H1 (cell line): ENCODE data around the gene HDAC8. TPM values are rescaled to one million over a fixed set of nuclear protein-coding genes. Genes with fewer than 3 reads are reported as not detected.

Experiments used
- CTCF ChIA-PET: fragments of 300-600 bp; sonication (Branson Sonifier 250); formaldehyde crosslinking; loops from one replicate; lab custom pipeline; 2021; ENCODE audit not compliant: partially characterized antibody; lab: Charles Lee
- POLR2A ChIA-PET: fragments of 300-600 bp; sonication (Branson Sonifier 250); formaldehyde crosslinking; loops from one replicate; lab custom pipeline; 2021; ENCODE audit warnings: inconsistent platforms; ENCODE audit not compliant: partially characterized antibody; lab: Charles Lee
- DNase-seq, 2 experiments: peaks; one replicate each; pipeline versions ENCODE4 v3.0.0 to v3.0.0-alpha.2; 2010 to 2022; ENCODE audit warnings: low spot score in 2 of 2, low read depth in 1 of 2, mixed read lengths in 1 of 2
- FAIRE-seq: peaks from 2 replicates; lab custom pipeline; 2011; peaks lifted over from hg19 to GRCh38; lab: Jason Lieb, UNC
- H2AFZ ChIP-seq: 2 replicates; pipeline ENCODE4 v1.8.1; 2012; ENCODE audit warnings: low read length, inconsistent platforms
- H2AK5ac ChIP-seq: 2 replicates; pipeline ENCODE4 v1.6.1; 2013; ENCODE audit warnings: low read depth, low read length
- H2BK120ac ChIP-seq: replicated peaks from 2 replicates; pipeline ENCODE3; 2013; ENCODE audit warnings: low read depth, low read length, inconsistent platforms
- H2BK12ac ChIP-seq: 2 replicates; pipeline ENCODE4 v1.6.1; 2013; ENCODE audit warnings: low read depth, low read length
- H2BK15ac ChIP-seq: 2 replicates; pipeline ENCODE4 v1.6.1; 2013; ENCODE audit warnings: low read length
- H2BK20ac ChIP-seq: 2 replicates; pipeline ENCODE4 v1.6.1; 2013; ENCODE audit warnings: low read length
- H2BK5ac ChIP-seq: 2 replicates; pipeline ENCODE4 v1.6.1; 2013; ENCODE audit warnings: low read depth, low read length
- H3K14ac ChIP-seq: 2 replicates; pipeline ENCODE4 v1.6.1; 2013; ENCODE audit warnings: inconsistent platforms; ENCODE audit not compliant: insufficient read length
- H3K18ac ChIP-seq: 2 replicates; pipeline ENCODE4 v1.6.1; 2013; ENCODE audit warnings: low read length; ENCODE audit errors: extremely low read depth
- H3K23ac ChIP-seq: 2 replicates; pipeline ENCODE4 v1.6.1; 2013; ENCODE audit warnings: inconsistent platforms; ENCODE audit not compliant: insufficient read length
- H3K23me2 ChIP-seq: 2 replicates; pipeline ENCODE4 v1.6.1; 2013; ENCODE audit warnings: low read depth, low read length
- H3K27ac ChIP-seq: 2 replicates; pipeline ENCODE4 v1.6.1; 2011; ENCODE audit warnings: low read depth, low read length, inconsistent platforms
- H3K27me3 ChIP-seq, 4 experiments: replicated peaks in 1 of 4; 1 replicate in 1 of 4; 2 replicates in 3 of 4; pipeline versions ENCODE4 v1.6.1 to v1.8.1; 2011 to 2013; ENCODE audit warnings: low read length in 3 of 4, mild to moderate bottlenecking in 3 of 4, inconsistent platforms in 2 of 4, mixed read lengths in 2 of 4, moderate library complexity in 1 of 4; ENCODE audit not compliant: control insufficient read depth in 3 of 4, insufficient read depth in 3 of 4; ENCODE audit errors: extremely low read depth in 1 of 4
- H3K36me3 ChIP-seq, 4 experiments: 2 replicates each; pipeline versions ENCODE4 v1.6.1 to v1.8.1; 2011 to 2013; ENCODE audit warnings: mild to moderate bottlenecking in 4 of 4, low read length in 3 of 4, moderate library complexity in 2 of 4, control low read depth in 1 of 4, inconsistent platforms in 1 of 4; ENCODE audit not compliant: insufficient read depth in 4 of 4, control insufficient read depth in 2 of 4
- H3K4ac ChIP-seq: replicated peaks from 2 replicates; pipeline ENCODE3; 2013; ENCODE audit warnings: low read length, low read depth, mixed read lengths, inconsistent platforms; ENCODE audit not compliant: insufficient read length
- H3K4me1 ChIP-seq, 4 experiments: replicated peaks in 1 of 4; 1 replicate in 1 of 4; 2 replicates in 3 of 4; pipeline versions ENCODE4 v1.6.1 to v1.8.1; 2011 to 2013; ENCODE audit warnings: low read length in 3 of 4, inconsistent platforms in 2 of 4, mixed read lengths in 1 of 4; ENCODE audit not compliant: insufficient read depth in 4 of 4, control insufficient read depth in 3 of 4
- H3K4me2 ChIP-seq, 2 experiments: 2 replicates each; pipeline versions ENCODE4 v1.6.1 to v1.8.1; 2011 to 2013; ENCODE audit warnings: low read depth in 2 of 2, low read length in 2 of 2, control low read depth in 1 of 2, inconsistent platforms in 1 of 2, mild to moderate bottlenecking in 1 of 2; ENCODE audit not compliant: insufficient read depth in 1 of 2
- H3K4me3 ChIP-seq, 4 experiments: fragments of 200-600, 300-600 bp in 1 of 4; sonication (generic), shearing (Covaris generic), sonication (Bioruptor Twin) in 1 of 4; 2 replicates each; pipeline versions ENCODE4 v1.5.1 to v1.8.1; 2011 to 2016; ENCODE audit warnings: low read length in 4 of 4, low read depth in 3 of 4, control low read depth in 2 of 4, inconsistent platforms in 2 of 4, mild to moderate bottlenecking in 2 of 4, mixed read lengths in 1 of 4, moderate library complexity in 1 of 4; ENCODE audit not compliant: insufficient read depth in 2 of 4; ENCODE audit errors: extremely low read depth in 1 of 4
- H3K56ac ChIP-seq: replicated peaks from 2 replicates; pipeline ENCODE3; 2013; ENCODE audit warnings: low read depth, mild to moderate bottlenecking, mixed read lengths, low read length, inconsistent platforms; ENCODE audit not compliant: insufficient read length
- H3K79me1 ChIP-seq: 2 replicates; pipeline ENCODE4 v1.6.1; 2013; ENCODE audit warnings: low read depth, low read length, control low read depth
- H3K79me2 ChIP-seq, 2 experiments: 2 replicates each; pipeline versions ENCODE4 v1.6.1 to v1.8.1; 2012 to 2013; ENCODE audit warnings: low read length in 2 of 2, mild to moderate bottlenecking in 2 of 2, inconsistent platforms in 1 of 2; ENCODE audit not compliant: insufficient read depth in 2 of 2, control insufficient read depth in 1 of 2
- H3K9ac ChIP-seq, 4 experiments: replicated peaks in 1 of 4; 1 replicate in 1 of 4; 2 replicates in 3 of 4; pipeline versions ENCODE4 v1.6.1 to v1.8.1; 2011 to 2013; ENCODE audit warnings: low read depth in 3 of 4, low read length in 3 of 4, control low read depth in 2 of 4, mild to moderate bottlenecking in 2 of 4, moderate library complexity in 2 of 4, inconsistent platforms in 1 of 4; ENCODE audit errors: extremely low read depth in 1 of 4
- H3K9me3 ChIP-seq, 2 experiments: 2 replicates each; pipeline versions ENCODE4 v1.6.1 to v1.8.1; 2012 to 2013; ENCODE audit warnings: mild to moderate bottlenecking in 2 of 2, moderate library complexity in 2 of 2, control low read depth in 1 of 2, inconsistent platforms in 1 of 2, low read depth in 1 of 2, low read length in 1 of 2, mixed read lengths in 1 of 2; ENCODE audit not compliant: insufficient read depth in 2 of 2
- H4K20me1 ChIP-seq, 2 experiments: replicated peaks in 1 of 2; 2 replicates each; pipeline versions ENCODE3 to v1.8.1; 2011 to 2013; ENCODE audit warnings: inconsistent platforms in 2 of 2, low read length in 2 of 2, mild to moderate bottlenecking in 1 of 2; ENCODE audit not compliant: insufficient read depth in 2 of 2, control insufficient read depth in 1 of 2
- H4K5ac ChIP-seq: 2 replicates; pipeline ENCODE4 v1.6.1; 2013; ENCODE audit warnings: low read length, low read depth, mixed read lengths, inconsistent platforms; ENCODE audit not compliant: insufficient read length
- H4K8ac ChIP-seq: 2 replicates; pipeline ENCODE4 v1.8.0; 2013; ENCODE audit warnings: mild to moderate bottlenecking, moderate library complexity, low read length, inconsistent platforms; ENCODE audit not compliant: insufficient read depth; ENCODE audit errors: extremely low read depth
- H4K91ac ChIP-seq: replicated peaks from 2 replicates; pipeline ENCODE3; 2013; ENCODE audit warnings: low read length, mixed read lengths, inconsistent platforms; ENCODE audit not compliant: insufficient read length
- BCL11A ChIP-seq, 2 experiments: IDR thresholded peaks; one replicate each; pipeline ENCODE4 v1.6.1; 2011; ENCODE audit warnings: low read depth in 2 of 2, low read length in 2 of 2, mild to moderate bottlenecking in 2 of 2
- CHD2 ChIP-seq: IDR thresholded peaks from 2 replicates; pipeline ENCODE4 v1.6.1; 2012; ENCODE audit warnings: low read length, improper control_type of control experiment
- NRF1 ChIP-seq: IDR thresholded peaks from 2 replicates; pipeline ENCODE4 v1.6.1; 2011; ENCODE audit warnings: mild to moderate bottlenecking, low read depth, low read length, improper control_type of control experiment
- POLR2AphosphoS5 ChIP-seq: IDR thresholded peaks from 2 replicates; pipeline ENCODE4 v1.6.1; 2011; ENCODE audit warnings: low read depth, low read length
- SP2 ChIP-seq: IDR thresholded peaks from 2 replicates; pipeline ENCODE4 v1.6.1; 2012; ENCODE audit warnings: mild to moderate bottlenecking, low read length, inconsistent platforms
- YY1 ChIP-seq: IDR thresholded peaks from 2 replicates; pipeline ENCODE4 v1.6.1; 2011; ENCODE audit warnings: low read depth, mild to moderate bottlenecking, low read length
- WGBS, 2 experiments: shearing (Covaris generic) in 1 of 2; methylation state at CpG; one replicate each; pipeline versions ENCODE4 v1.1.6 to v1.1.7; 2013 to 2015; ENCODE audit warnings: low lambda C conversion rate in 2 of 2, mixed read lengths in 2 of 2, inconsistent platforms in 1 of 2, low coverage in 1 of 2, missing lambda C conversion rate in 1 of 2; ENCODE audit not compliant: insufficient replicate concordance in 2 of 2, insufficient coverage in 1 of 2, insufficient read length in 1 of 2; ENCODE audit errors: extremely low coverage in 1 of 2, missing lambda C conversion rate in 1 of 2; 5-methylcytosine and 5-hydroxymethylcytosine counted together
- polyA plus RNA-seq, 7 experiments: library from polyadenylated mRNA; depleted of rRNA in 3 of 7; stranded (reverse) in 5 of 7; unstranded in 2 of 7; fragments of >200 nt in 5 of 7; fragments of 200-250 nt in 2 of 7; gene quantifications; 1 replicate in 5 of 7; 2 replicates in 1 of 7; 4 replicates in 1 of 7; pipeline versions ENCODE4 v1.2.1 to v1.2.3, GENCODE V29; 2011 to 2013; ENCODE audit warnings: missing spikeins in 2 of 7, mixed read lengths in 2 of 7
- total RNA-seq: library from RNA; stranded (reverse); fragmentation: NEBNext Ultra II Directional; extraction: Animal tissue kit (Norgen Biotek cat#: 25700); gene quantifications from 2 replicates; pipeline ENCODE4 v1.2.1, GENCODE V29; 2021

HDAC8 gene
- total and polyA plus RNA-seq, 2 of the 8 experiments (the other 6 are each of a cell fraction or from before 2014, with no cell fraction given) = 9.7 to 20.3 TPM

GRCh38 chrX:72317139-72317538 lies 255.5 kb downstream of the HDAC8 start:
- Histone ChIP-seq H4K5ac (no peak overlapping the region), H2AFZ (no peak overlapping the region), H4K91ac (no peak overlapping the region), H3K56ac (no peak overlapping the region), H2BK20ac (no peak overlapping the region), H3K4me1 (peaks cover 0 to 12% (median 5%) of the 10 kb centered on the region in 4 experiments; a peak in 4 of 7 replicates), H3K18ac (no peak overlapping the region; the same call in 1 of the 2 replicates), H3K4me3 (no peak overlapping the region), H3K14ac (no peak overlapping the region), H2BK5ac (no peak overlapping the region), H3K27ac (no peak overlapping the region), H3K4ac (no peak overlapping the region), H3K9me3 (no peaks in the 10 kb centered on the region), H3K79me2 (no peaks in the 10 kb centered on the region), H4K20me1 (no peaks in the 10 kb centered on the region), H4K8ac (no peak overlapping the region), H3K36me3 (no peaks in the 10 kb centered on the region), H2BK15ac (no peak overlapping the region), H3K23ac (no peak overlapping the region), H2BK120ac (no peak overlapping the region), H3K23me2 (0 out of 2 replicates have a peak, but pooled peaks cover 1% of the 10 kb centered on the region), H3K4me2 (no peak overlapping the region; a peak in 1 of 4 replicates), H2BK12ac (no peak overlapping the region), H3K9ac (no peak overlapping the region), H2AK5ac (no peak overlapping the region), H3K79me1 (no peaks in the 10 kb centered on the region), H3K27me3 (peaks cover 0 to 4% (median 2%) of the 10 kb centered on the region in 4 experiments; a peak in 3 of 7 replicates)
- FAIRE-seq (no peak), DNase-seq (no peak)
- CTCF ChIA-PET = interaction anchor here (0.8 to 1.4 kb wide), 2 partner anchors 9 to 217 kb away, joined by 3 read pairs; no protein-coding TSS in a partner anchor
- 90% methylated on average over 3 of the region's 4 CpGs; no CpG with 5 or more reads in 1 of the 2 experiments for WGBS, 2 experiments
- POLR2A ChIA-PET = interaction anchor here (0.6 to 1.9 kb wide), 5 partner anchors 11 to 41 kb away, joined by 3 to 7 read pairs (median 3); partner anchors contain the start of genes CITED1 and RPS4X
- TF ChIP-seq POLR2AphosphoS5 (no peak), SP2 (no peak), YY1 (no peak), BCL11A (IDR thresholded peaks at IDR 0.05; ENCODE audit: low read depth in 2 of 2, low read length in 2 of 2) (no peak), CHD2 (no peak), NRF1 (no peak)
